Panc1 (cell line): Measurements from ENCODE around the gene NIFK.

ENCODE experiments used
- POLR2AphosphoS5 ChIP-seq: IDR thresholded peaks from 2 replicates; pipeline ENCODE4 v1.6.1; 2012; ENCODE audit warnings: mild to moderate bottlenecking, low read depth, low read length, moderate library complexity
- SIN3A ChIP-seq: IDR thresholded peaks from 2 replicates; pipeline ENCODE4 v1.6.1; 2012; ENCODE audit warnings: low read depth, mild to moderate bottlenecking, low read length, moderate library complexity, borderline replicate concordance; ENCODE audit not compliant: insufficient read depth
- TCF7L2 ChIP-seq: IDR thresholded peaks from 2 replicates; pipeline ENCODE4 v1.6.1; 2011; ENCODE audit warnings: mild to moderate bottlenecking, low read depth, low read length, inconsistent platforms
- TF ChIP-seq, protein P1 (sequence below): fragments of 450-650 bp; IDR thresholded peaks from 2 replicates; pipeline ENCODE4 v1.5.1; 2017; ENCODE audit warnings: mild to moderate bottlenecking
- TF ChIP-seq, protein P2 (sequence below), 2 experiments: IDR thresholded peaks; 2 replicates each; pipeline ENCODE4 v1.6.1; 2011 to 2012; ENCODE audit warnings: low read depth in 2 of 2, control low read depth in 1 of 2, low read length in 1 of 2, mild to moderate bottlenecking in 1 of 2, moderate library complexity in 1 of 2; ENCODE audit not compliant: insufficient read depth in 1 of 2

GRCh38 chr2:121776361-121776760 is 39.7 kb upstream of the NIFK start:
- TF ChIP-seq, protein P1, sequence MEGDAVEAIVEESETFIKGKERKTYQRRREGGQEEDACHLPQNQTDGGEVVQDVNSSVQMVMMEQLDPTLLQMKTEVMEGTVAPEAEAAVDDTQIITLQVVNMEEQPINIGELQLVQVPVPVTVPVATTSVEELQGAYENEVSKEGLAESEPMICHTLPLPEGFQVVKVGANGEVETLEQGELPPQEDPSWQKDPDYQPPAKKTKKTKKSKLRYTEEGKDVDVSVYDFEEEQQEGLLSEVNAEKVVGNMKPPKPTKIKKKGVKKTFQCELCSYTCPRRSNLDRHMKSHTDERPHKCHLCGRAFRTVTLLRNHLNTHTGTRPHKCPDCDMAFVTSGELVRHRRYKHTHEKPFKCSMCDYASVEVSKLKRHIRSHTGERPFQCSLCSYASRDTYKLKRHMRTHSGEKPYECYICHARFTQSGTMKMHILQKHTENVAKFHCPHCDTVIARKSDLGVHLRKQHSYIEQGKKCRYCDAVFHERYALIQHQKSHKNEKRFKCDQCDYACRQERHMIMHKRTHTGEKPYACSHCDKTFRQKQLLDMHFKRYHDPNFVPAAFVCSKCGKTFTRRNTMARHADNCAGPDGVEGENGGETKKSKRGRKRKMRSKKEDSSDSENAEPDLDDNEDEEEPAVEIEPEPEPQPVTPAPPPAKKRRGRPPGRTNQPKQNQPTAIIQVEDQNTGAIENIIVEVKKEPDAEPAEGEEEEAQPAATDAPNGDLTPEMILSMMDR = no peak
- TF ChIP-seq SIN3A (no peak), POLR2AphosphoS5 (no peak), TCF7L2 (no peak)
- TF ChIP-seq, protein P2, sequence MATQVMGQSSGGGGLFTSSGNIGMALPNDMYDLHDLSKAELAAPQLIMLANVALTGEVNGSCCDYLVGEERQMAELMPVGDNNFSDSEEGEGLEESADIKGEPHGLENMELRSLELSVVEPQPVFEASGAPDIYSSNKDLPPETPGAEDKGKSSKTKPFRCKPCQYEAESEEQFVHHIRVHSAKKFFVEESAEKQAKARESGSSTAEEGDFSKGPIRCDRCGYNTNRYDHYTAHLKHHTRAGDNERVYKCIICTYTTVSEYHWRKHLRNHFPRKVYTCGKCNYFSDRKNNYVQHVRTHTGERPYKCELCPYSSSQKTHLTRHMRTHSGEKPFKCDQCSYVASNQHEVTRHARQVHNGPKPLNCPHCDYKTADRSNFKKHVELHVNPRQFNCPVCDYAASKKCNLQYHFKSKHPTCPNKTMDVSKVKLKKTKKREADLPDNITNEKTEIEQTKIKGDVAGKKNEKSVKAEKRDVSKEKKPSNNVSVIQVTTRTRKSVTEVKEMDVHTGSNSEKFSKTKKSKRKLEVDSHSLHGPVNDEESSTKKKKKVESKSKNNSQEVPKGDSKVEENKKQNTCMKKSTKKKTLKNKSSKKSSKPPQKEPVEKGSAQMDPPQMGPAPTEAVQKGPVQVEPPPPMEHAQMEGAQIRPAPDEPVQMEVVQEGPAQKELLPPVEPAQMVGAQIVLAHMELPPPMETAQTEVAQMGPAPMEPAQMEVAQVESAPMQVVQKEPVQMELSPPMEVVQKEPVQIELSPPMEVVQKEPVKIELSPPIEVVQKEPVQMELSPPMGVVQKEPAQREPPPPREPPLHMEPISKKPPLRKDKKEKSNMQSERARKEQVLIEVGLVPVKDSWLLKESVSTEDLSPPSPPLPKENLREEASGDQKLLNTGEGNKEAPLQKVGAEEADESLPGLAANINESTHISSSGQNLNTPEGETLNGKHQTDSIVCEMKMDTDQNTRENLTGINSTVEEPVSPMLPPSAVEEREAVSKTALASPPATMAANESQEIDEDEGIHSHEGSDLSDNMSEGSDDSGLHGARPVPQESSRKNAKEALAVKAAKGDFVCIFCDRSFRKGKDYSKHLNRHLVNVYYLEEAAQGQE (IDR thresholded peaks at IDR 0.05; ENCODE audit: insufficient read depth in 1 of 2, low read depth in 2 of 2, low read length in 1 of 2) = no peak
